Mesenchymal stem cell (in vitro differentiated cells and primary cell): ENCODE results near the gene RGS9. TPM values are rescaled to one million over a fixed set of nuclear protein-coding genes. Genes with fewer than 3 reads are reported as not detected.

Source experiments
- DNase-seq: peaks from one replicate; pipeline ENCODE4 v3.0.0-alpha.2; 2013
- H2AFZ ChIP-seq: one replicate; pipeline ENCODE4 v1.6.1; 2013; ENCODE audit warnings: low read depth, mild to moderate bottlenecking, control low read depth, inconsistent platforms, low read length, moderate library complexity
- H2AK5ac ChIP-seq: 2 replicates; pipeline ENCODE4 v1.6.1; 2013; ENCODE audit warnings: low read length, moderate library complexity, mild to moderate bottlenecking, inconsistent platforms; ENCODE audit not compliant: severe bottlenecking
- H2BK120ac ChIP-seq: one replicate; pipeline ENCODE4 v1.6.1; 2013; ENCODE audit warnings: low read depth, mild to moderate bottlenecking, inconsistent platforms, low read length, moderate library complexity
- H2BK12ac ChIP-seq, 2 experiments: one replicate each; pipeline ENCODE4 v1.6.1; 2013; ENCODE audit warnings: inconsistent platforms in 2 of 2, low read length in 2 of 2, mild to moderate bottlenecking in 2 of 2, moderate library complexity in 2 of 2, control low read depth in 1 of 2
- H2BK15ac ChIP-seq: one replicate; pipeline ENCODE4 v1.6.1; 2013; ENCODE audit warnings: mild to moderate bottlenecking, low read depth, inconsistent platforms; ENCODE audit not compliant: poor library complexity, severe bottlenecking
- H2BK5ac ChIP-seq: 2 replicates; pipeline ENCODE4 v1.6.1; 2013; ENCODE audit warnings: low read depth, mild to moderate bottlenecking, low read length, control low read depth, inconsistent platforms; ENCODE audit not compliant: poor library complexity, severe bottlenecking
- H3K14ac ChIP-seq, 2 experiments: one replicate each; pipeline ENCODE4 v1.6.1; 2013; ENCODE audit warnings: inconsistent platforms in 2 of 2, low read length in 2 of 2, control low read depth in 1 of 2, mild to moderate bottlenecking in 1 of 2, moderate library complexity in 1 of 2
- H3K18ac ChIP-seq, 2 experiments: one replicate each; pipeline ENCODE4 v1.6.1; 2013; ENCODE audit warnings: inconsistent platforms in 2 of 2, low read length in 2 of 2, control low read depth in 1 of 2, low read depth in 1 of 2, mild to moderate bottlenecking in 1 of 2
- H3K23ac ChIP-seq, 2 experiments: one replicate each; pipeline ENCODE4 v1.6.1; 2013; ENCODE audit warnings: inconsistent platforms in 2 of 2, low read length in 2 of 2, mild to moderate bottlenecking in 2 of 2, moderate library complexity in 2 of 2, control low read depth in 1 of 2
- H3K27ac ChIP-seq: 2 replicates; pipeline ENCODE4 v1.5.1; 2013; ENCODE audit warnings: mild to moderate bottlenecking, moderate library complexity, low read length, control low read depth, inconsistent platforms; ENCODE audit not compliant: poor library complexity, severe bottlenecking
- H3K27me3 ChIP-seq, 2 experiments: 2 replicates each; pipeline versions ENCODE4 v1.6.1 to v1.7.0; 2013; ENCODE audit warnings: low read length in 2 of 2, mild to moderate bottlenecking in 2 of 2, moderate library complexity in 2 of 2, control low read depth in 1 of 2, inconsistent platforms in 1 of 2; ENCODE audit not compliant: control insufficient read depth in 1 of 2, insufficient read depth in 1 of 2
- H3K36me3 ChIP-seq, 2 experiments: 2 replicates each; pipeline versions ENCODE4 v1.6.1 to v1.7.0; 2013; ENCODE audit warnings: low read length in 2 of 2, control low read depth in 1 of 2, inconsistent platforms in 1 of 2, low read depth in 1 of 2, mild to moderate bottlenecking in 1 of 2; ENCODE audit not compliant: insufficient read depth in 2 of 2, control insufficient read depth in 1 of 2
- H3K4ac ChIP-seq, 2 experiments: one replicate each; pipeline ENCODE4 v1.6.1; 2013; ENCODE audit warnings: inconsistent platforms in 2 of 2, low read length in 2 of 2, mild to moderate bottlenecking in 2 of 2, moderate library complexity in 2 of 2, control low read depth in 1 of 2, low read depth in 1 of 2
- H3K4me1 ChIP-seq: 2 replicates; pipeline ENCODE4 v1.6.1; 2013; ENCODE audit warnings: low read depth, low read length, control low read depth; ENCODE audit not compliant: control insufficient read depth, insufficient read depth
- H3K4me2 ChIP-seq: 2 replicates; pipeline ENCODE4 v1.6.1; 2013; ENCODE audit warnings: low read length, mild to moderate bottlenecking, inconsistent platforms; ENCODE audit not compliant: poor library complexity, severe bottlenecking
- H3K4me3 ChIP-seq, 2 experiments: 2 replicates each; pipeline versions ENCODE4 v1.5.1 to v1.7.0; 2013; ENCODE audit warnings: low read length in 2 of 2, mild to moderate bottlenecking in 2 of 2, control low read depth in 1 of 2, low read depth in 1 of 2; ENCODE audit not compliant: insufficient read depth in 1 of 2
- H3K79me1 ChIP-seq: replicated peaks from 2 replicates; pipeline ENCODE4 v1.6.1; 2013; ENCODE audit warnings: mild to moderate bottlenecking, control low read depth, low read length, inconsistent platforms; ENCODE audit not compliant: poor library complexity, severe bottlenecking
- H3K9ac ChIP-seq: 2 replicates; pipeline ENCODE4 v1.7.0; 2013; ENCODE audit warnings: mild to moderate bottlenecking, low read length, moderate library complexity
- H3K9me3 ChIP-seq: 2 replicates; pipeline ENCODE4 v1.7.0; 2013; ENCODE audit warnings: mild to moderate bottlenecking, low read length; ENCODE audit not compliant: control insufficient read depth
- H4K8ac ChIP-seq: one replicate; pipeline ENCODE4 v1.6.1; 2013; ENCODE audit warnings: inconsistent platforms, mild to moderate bottlenecking, low read length, moderate library complexity
- H4K91ac ChIP-seq: one replicate; pipeline ENCODE4 v1.6.1; 2013; ENCODE audit warnings: mild to moderate bottlenecking, low read length, inconsistent platforms
- WGBS: methylation state at CpG from one replicate; pipeline ENCODE4 v1.1.7; 2013; ENCODE audit warnings: mixed read lengths; 5-methylcytosine and 5-hydroxymethylcytosine counted together
- small RNA-seq: library from polyadenylated mRNA; stranded (forward); fragments of <200 nt; extraction: miRNeasy Mini kit (QIAGEN cat#:217004); gene quantifications from one replicate; pipeline ENCODE3, GENCODE V24; 2013; ENCODE audit warnings: low read depth

RGS9 gene

DNA sequence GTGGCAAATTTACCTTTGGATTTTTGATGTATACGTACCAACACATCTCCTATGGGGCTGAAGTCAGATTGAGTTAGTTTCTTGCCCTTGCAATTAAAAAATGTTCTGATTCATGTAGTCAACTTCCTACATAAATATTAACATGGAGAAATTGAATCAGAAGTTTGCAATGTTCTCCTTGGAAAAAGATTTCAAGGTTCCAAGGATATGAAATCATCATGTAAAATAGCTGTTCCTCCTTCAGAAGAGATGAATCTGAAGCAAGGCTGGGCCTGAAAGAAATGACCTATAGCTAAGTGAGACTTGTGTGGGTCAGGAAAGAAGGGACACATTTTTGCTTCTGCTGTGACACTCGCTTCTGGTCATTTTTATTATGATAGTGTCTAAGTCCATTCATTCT is 131.7 kb downstream of the RGS9 start:
- H3K4me3 ChIP-seq, result no peak overlapping the region
- WGBS, result no CpG with 5 or more reads among the region's 2 CpGs

GRCh38 chr17:65270499-65271253 is 133.5 kb downstream of the RGS9 start:
- Histone ChIP-seq H3K4me2 (no peak overlapping the region), H4K8ac (no peak overlapping the region), H3K27me3 (no peaks in the 10 kb centered on the region), H2BK12ac (no peak overlapping the region), H2AK5ac (no peak overlapping the region), H2BK5ac (no peak overlapping the region), H2BK120ac (no peak overlapping the region), H3K9ac (peak overlapping the region; percentile 24), H3K36me3 (no peaks in the 10 kb centered on the region), H3K79me1 (no peaks in the 10 kb centered on the region), H3K4me3 (no peak overlapping the region), H3K18ac (no peak overlapping the region), H3K4ac (no peak overlapping the region), H3K4me1 (no peaks in the 10 kb centered on the region), H3K27ac (no peak overlapping the region), H2BK15ac (no peak overlapping the region), H2AFZ (no peak overlapping the region), H3K9me3 (no peaks in the 10 kb centered on the region), H4K91ac (no peak overlapping the region), H3K14ac (no peak overlapping the region), H3K23ac (no peak overlapping the region)
- DNase-seq, result no peak
- WGBS, result 75% methylated on average over 20 of the region's 23 CpGs

More for the DNA sequence above, 131.7 kb downstream of the RGS9 start:
- H3K14ac ChIP-seq, result no peak overlapping the region
- no peak overlapping the region for H2BK5ac ChIP-seq
- H4K8ac ChIP-seq, result no peak overlapping the region
- no peak overlapping the region for H3K27ac ChIP-seq
- no peaks in the 10 kb centered on the region for H3K36me3 ChIP-seq
- H3K79me1 ChIP-seq, result no peaks in the 10 kb centered on the region
- no peak for DNase-seq
- no peak overlapping the region for H3K18ac ChIP-seq
- H2AFZ ChIP-seq, result no peak overlapping the region
- H3K4me1 ChIP-seq, result no peaks in the 10 kb centered on the region
- H3K4ac ChIP-seq, result no peak overlapping the region
- no peaks in the 10 kb centered on the region for H3K27me3 ChIP-seq
- no peak overlapping the region for H2BK12ac ChIP-seq
- H4K91ac ChIP-seq, result no peak overlapping the region
- no peak overlapping the region for H3K23ac ChIP-seq
- H3K4me2 ChIP-seq, result no peak overlapping the region
- H2BK15ac ChIP-seq, result no peak overlapping the region
- no peak overlapping the region for H3K9ac ChIP-seq
- no peak overlapping the region for H2AK5ac ChIP-seq
- H2BK120ac ChIP-seq, result no peak overlapping the region
- H3K9me3 ChIP-seq, result no peaks in the 10 kb centered on the region

GRCh38 chr17:65271296-65271695 is 134.1 kb downstream of the RGS9 start:
- H3K23ac ChIP-seq, result no peak overlapping the region
- no peaks in the 10 kb centered on the region for H3K9me3 ChIP-seq
- H2BK12ac ChIP-seq, result no peak overlapping the region
- no peak for DNase-seq
- no peak overlapping the region for H3K4me2 ChIP-seq
- no peaks in the 10 kb centered on the region for H3K36me3 ChIP-seq
- no peak overlapping the region for H3K4me3 ChIP-seq
- WGBS, result 76% methylated on average over 4 of the region's 4 CpGs
- no peak overlapping the region for H3K27ac ChIP-seq
- H3K4me1 ChIP-seq, result no peaks in the 10 kb centered on the region
- H3K79me1 ChIP-seq, result no peaks in the 10 kb centered on the region
- no peak overlapping the region for H2BK5ac ChIP-seq
- H2AK5ac ChIP-seq, result no peak overlapping the region
- no peak overlapping the region for H3K4ac ChIP-seq
- no peak overlapping the region for H4K8ac ChIP-seq
- H2BK15ac ChIP-seq, result no peak overlapping the region
- no peak overlapping the region for H2AFZ ChIP-seq
- no peak overlapping the region for H4K91ac ChIP-seq
- no peaks in the 10 kb centered on the region for H3K27me3 ChIP-seq
- no peak overlapping the region for H2BK120ac ChIP-seq
- H3K14ac ChIP-seq, result no peak overlapping the region
- no peak overlapping the region for H3K18ac ChIP-seq
- peak overlapping the region; percentile 24 for H3K9ac ChIP-seq

Small RNAs within 50 kb of the gene (small RNA-seq; reads per million reads assigned to genes)
- gene AC060771.1, result not detected
